ENCODE results near the gene HSP90AB1.
"Not testable (repeated sequence)": the region's sequence is repeated elsewhere in the genome, so short reads cannot be mapped to it uniquely, and the experiment has no call there.

The HSP90AB1 gene

DNA sequence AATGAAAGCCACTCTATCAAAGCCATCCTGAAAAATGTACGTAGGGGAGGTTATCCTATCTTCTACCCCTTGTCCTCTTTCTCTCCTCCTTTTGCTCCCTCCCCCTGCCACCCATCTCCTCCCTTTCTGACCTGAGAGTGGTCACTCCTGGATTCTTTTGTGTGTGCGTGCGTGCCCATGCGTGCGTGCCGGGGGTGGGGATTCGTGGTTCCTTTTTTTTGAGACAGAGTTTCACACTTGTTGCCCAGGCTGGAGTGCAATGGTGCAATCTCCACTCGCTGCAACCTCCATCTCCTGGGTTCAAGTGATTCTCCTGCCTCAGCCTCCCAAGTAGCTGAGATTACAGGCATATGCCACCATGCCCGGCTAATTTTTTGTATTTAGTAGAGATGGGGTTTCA lies 15.5 kb upstream of the HSP90AB1 start:
- H3K36me3 ChIP-seq (ENCODE audit: insufficient read depth, low read length) = peaks cover 57% of the 10 kb centered on the region
- not testable (repeated sequence) for H3K27ac ChIP-seq (ENCODE audit: low read depth, low read length); H3K27me3 ChIP-seq (ENCODE audit: control insufficient read depth in 1 of 2, insufficient read depth in 2 of 2, low read length in 2 of 2); H3K4me3 ChIP-seq (ENCODE audit: low read depth in 1 of 2, low read length in 2 of 2); H3K9me3 ChIP-seq (ENCODE audit: low read length)
- peak overlapping the region; percentile 30 for H3K9ac ChIP-seq (ENCODE audit: low read length)
- peaks cover 100% of the 10 kb centered on the region for H3K4me1 ChIP-seq (ENCODE audit: insufficient read depth, low read length)

GRCh38 chr6:44232676-44233566 lies 14.0 kb upstream of the HSP90AB1 start:
- H3K27ac ChIP-seq (ENCODE audit: low read depth, low read length) = peak overlapping the region; percentile 72

GRCh38 chr6:44233567-44234100 lies 13.3 kb upstream of the HSP90AB1 start:
- Histone ChIP-seq H3K9me3 (ENCODE audit: low read length) (no peaks in the 10 kb centered on the region), H3K4me3 (ENCODE audit: low read depth in 1 of 2, low read length in 2 of 2) (no peak overlapping the region), H3K4me1 (ENCODE audit: insufficient read depth, low read length) (peaks cover 88% of the 10 kb centered on the region), H3K9ac (ENCODE audit: low read length) (peak overlapping the region; percentile 24), H3K36me3 (ENCODE audit: insufficient read depth, low read length) (peaks cover 57% of the 10 kb centered on the region), H3K27me3 (ENCODE audit: control insufficient read depth in 1 of 2, insufficient read depth in 2 of 2, low read length in 2 of 2) (no peaks in the 10 kb centered on the region), H3K27ac (ENCODE audit: low read depth, low read length) (peak overlapping the region; percentile 72)

More at GRCh38 chr6:44232676-44233566, 14.0 kb upstream of the HSP90AB1 start:
- H3K4me3 ChIP-seq (ENCODE audit: low read depth in 1 of 2, low read length in 2 of 2) = no peak overlapping the region
- peaks cover 57% of the 10 kb centered on the region for H3K36me3 ChIP-seq (ENCODE audit: insufficient read depth, low read length)
- peak overlapping the region; percentile 24 for H3K9ac ChIP-seq (ENCODE audit: low read length)
- H3K27me3 ChIP-seq (ENCODE audit: control insufficient read depth in 1 of 2, insufficient read depth in 2 of 2, low read length in 2 of 2) = no peaks in the 10 kb centered on the region
- H3K4me1 ChIP-seq (ENCODE audit: insufficient read depth, low read length) = peaks cover 89% of the 10 kb centered on the region
- no peaks in the 10 kb centered on the region for H3K9me3 ChIP-seq (ENCODE audit: low read length)

DNA sequence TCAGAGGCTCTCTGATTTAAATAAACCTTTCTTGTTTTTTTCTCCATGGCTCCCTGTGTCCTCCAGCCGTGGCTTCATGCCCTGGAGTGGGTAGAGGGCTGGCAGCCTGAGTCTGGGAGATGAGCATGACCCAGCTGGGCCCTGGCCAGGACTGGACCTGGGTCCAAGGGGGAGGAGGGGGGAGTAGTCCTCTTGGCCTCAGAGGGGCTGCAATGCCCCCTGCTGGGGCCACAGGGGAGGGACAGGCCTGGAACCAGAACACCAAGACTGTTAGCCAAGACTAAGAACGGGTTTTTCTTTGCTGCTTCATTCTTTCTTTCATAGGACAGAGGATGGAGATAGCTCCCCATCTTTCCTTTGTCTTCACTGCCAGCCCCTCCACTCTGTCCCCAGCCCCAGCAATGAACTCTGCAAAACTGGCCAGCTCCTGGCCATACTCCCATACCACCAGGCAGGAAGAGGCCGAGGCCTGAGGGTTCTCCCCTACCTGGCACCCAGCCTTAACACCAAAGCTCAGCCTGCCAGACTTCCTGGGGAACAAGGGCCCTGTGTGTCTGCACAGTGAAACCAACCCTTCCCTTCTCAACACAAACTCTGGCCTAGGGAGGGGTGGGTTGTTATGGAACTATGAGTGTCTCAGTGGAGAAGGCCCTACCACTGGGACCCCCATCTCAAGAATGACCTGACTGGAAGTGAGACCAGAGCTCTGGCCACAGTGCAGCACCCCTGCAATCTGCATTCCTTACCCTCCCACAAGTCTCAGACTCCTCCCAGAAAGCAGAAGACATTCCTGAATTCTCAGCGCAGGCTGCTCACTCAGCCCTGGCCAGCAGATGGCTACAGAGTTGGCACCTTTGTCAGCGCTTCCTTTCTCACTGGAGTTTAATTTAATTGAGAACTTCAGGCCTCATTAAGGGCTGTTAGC lies 12.5 kb upstream of the HSP90AB1 start:
- Histone ChIP-seq H3K9me3 (ENCODE audit: low read length) (no peaks in the 10 kb centered on the region), H3K4me3 (ENCODE audit: low read depth in 1 of 2, low read length in 2 of 2) (peak overlapping the region in 1 of 2 donors; percentile 29), H3K9ac (ENCODE audit: low read length) (peak overlapping the region; percentile 39), H3K4me1 (ENCODE audit: insufficient read depth, low read length) (peaks cover 81% of the 10 kb centered on the region), H3K27me3 (ENCODE audit: control insufficient read depth in 1 of 2, insufficient read depth in 2 of 2, low read length in 2 of 2) (no peaks in the 10 kb centered on the region), H3K27ac (ENCODE audit: low read depth, low read length) (peak overlapping the region; percentile 52), H3K36me3 (ENCODE audit: insufficient read depth, low read length) (peaks cover 52% of the 10 kb centered on the region)

GRCh38 chr6:44235269-44235668 lies 11.6 kb upstream of the HSP90AB1 start:
- Histone ChIP-seq H3K4me1 (ENCODE audit: insufficient read depth, low read length) (peaks cover 72% of the 10 kb centered on the region), H3K27ac (ENCODE audit: low read depth, low read length) (peak overlapping the region; percentile 52), H3K4me3 (ENCODE audit: low read depth in 1 of 2, low read length in 2 of 2) (peak overlapping the region in 1 of 2 donors; percentile 29), H3K9ac (ENCODE audit: low read length) (peak overlapping the region; percentile 39), H3K27me3 (ENCODE audit: control insufficient read depth in 1 of 2, insufficient read depth in 2 of 2, low read length in 2 of 2) (no peaks in the 10 kb centered on the region), H3K36me3 (ENCODE audit: insufficient read depth, low read length) (peaks cover 43% of the 10 kb centered on the region), H3K9me3 (ENCODE audit: low read length) (no peaks in the 10 kb centered on the region)

DNA sequence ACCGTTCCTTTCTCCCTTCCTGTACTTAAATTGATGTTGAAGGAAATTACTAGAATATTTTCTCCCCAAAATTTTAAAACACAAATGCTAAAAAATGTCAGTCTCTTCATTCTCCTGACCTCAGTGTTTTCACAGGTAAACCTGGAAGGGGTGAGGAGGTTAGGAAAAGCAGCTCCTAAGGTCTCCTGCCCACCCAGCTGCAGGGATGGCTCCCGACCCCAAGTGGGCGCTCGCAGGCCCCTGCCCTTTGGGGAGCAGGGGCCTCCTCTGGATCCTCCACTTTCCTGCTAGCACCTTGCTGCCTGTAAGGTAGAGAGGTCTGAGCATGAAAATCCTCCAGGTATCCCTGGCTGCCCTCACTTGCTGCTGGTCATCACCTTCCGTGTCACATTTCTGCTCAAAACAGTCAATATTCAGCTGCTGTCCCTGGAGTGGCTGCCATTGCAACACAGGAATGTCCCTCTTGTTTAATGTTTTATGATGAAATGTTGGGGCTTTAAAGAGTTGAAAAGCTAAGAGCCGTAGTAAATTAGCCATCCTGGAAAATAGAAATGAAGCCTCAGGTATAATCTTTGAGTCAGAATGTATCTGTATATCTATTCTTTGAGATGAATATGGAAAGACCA lies 10.9 kb upstream of the HSP90AB1 start:
- Histone ChIP-seq H3K27ac (ENCODE audit: low read depth, low read length) (peak overlapping the region; percentile 52), H3K4me1 (ENCODE audit: insufficient read depth, low read length) (peaks cover 64% of the 10 kb centered on the region), H3K4me3 (ENCODE audit: low read depth in 1 of 2, low read length in 2 of 2) (no peak overlapping the region), H3K9me3 (ENCODE audit: low read length) (no peaks in the 10 kb centered on the region), H3K9ac (ENCODE audit: low read length) (no peak overlapping the region), H3K27me3 (ENCODE audit: control insufficient read depth in 1 of 2, insufficient read depth in 2 of 2, low read length in 2 of 2) (no peaks in the 10 kb centered on the region), H3K36me3 (ENCODE audit: insufficient read depth, low read length) (peaks cover 36% of the 10 kb centered on the region)

DNA sequence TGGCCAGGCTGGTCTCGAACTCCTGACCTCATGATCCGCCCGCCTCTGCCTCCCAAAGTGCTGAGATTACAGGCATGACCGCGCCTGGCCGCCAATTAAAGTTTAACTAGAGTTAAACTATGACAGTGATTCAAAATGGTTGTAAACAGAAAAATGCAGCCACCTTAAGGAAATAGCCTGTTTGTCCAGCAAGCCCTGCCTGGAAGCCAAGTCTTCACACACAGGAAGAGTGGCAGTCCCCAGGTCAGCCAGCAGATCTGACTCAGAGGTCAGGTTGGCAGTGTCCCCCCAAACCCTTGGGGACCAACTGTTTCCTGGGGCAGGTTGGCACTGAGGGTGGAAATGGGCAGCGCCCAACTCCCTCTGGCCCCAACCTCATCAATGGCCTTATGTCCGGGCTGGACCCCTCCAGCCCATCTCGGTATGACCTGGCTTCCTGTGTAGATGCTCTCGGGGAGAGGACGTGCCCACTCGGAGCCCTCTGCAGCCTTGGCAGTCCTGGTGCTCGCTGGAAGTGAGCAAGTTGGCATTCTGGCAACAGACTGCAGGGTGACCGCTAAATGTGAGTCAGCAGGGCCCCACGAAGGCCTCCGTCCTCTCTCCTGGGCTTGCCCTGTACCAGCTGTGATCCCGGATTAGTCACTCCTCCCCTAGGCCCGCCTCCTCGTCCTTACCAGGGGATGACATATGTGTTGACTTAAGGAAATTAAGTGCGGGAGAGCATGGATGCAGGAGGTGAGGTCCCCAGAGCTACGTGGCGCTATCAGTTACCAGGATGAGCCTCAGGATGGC lies 9.7 kb upstream of the HSP90AB1 start:
- peak overlapping the region; percentile 82 for H3K9ac ChIP-seq (ENCODE audit: low read length)
- H3K4me3 ChIP-seq (ENCODE audit: low read depth in 1 of 2, low read length in 2 of 2) = peak overlapping the region; percentile 75 to 81
- peak overlapping the region; percentile 97 for H3K27ac ChIP-seq (ENCODE audit: low read depth, low read length)
- no peaks in the 10 kb centered on the region for H3K27me3 ChIP-seq (ENCODE audit: control insufficient read depth in 1 of 2, insufficient read depth in 2 of 2, low read length in 2 of 2)
- H3K9me3 ChIP-seq (ENCODE audit: low read length) = no peaks in the 10 kb centered on the region
- peaks cover 24% of the 10 kb centered on the region for H3K36me3 ChIP-seq (ENCODE audit: insufficient read depth, low read length)
- peaks cover 52% of the 10 kb centered on the region for H3K4me1 ChIP-seq (ENCODE audit: insufficient read depth, low read length)

DNA sequence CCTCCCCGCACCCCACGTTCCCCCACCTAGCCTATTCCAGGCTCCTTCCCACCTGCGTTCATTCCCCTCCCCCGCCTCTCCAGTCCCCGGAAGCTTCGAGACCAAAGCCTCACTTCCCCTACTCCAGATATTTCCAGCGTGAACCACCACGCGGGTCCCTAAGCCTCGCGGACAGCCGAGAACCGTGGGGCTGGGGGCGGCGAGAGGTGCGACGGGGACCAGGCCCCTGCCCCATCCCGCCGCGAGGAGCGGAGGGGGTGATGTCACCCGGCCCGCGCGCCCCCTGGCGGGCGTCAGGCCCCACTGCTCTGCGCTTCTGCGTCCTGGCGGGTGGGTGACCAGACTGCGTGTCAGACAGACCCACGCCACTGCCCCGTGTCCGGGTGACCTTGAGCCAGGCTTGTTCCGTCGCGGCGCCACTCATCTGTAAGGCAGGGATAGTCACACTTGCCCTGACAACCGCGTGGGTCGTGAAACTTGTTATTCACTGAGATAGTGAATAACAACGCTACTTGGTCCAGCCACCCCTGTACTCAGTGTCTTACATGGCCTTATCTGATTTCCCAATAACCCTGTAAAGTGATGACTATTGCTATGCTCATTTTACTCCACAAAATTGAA lies 9.0 kb upstream of the HSP90AB1 start:
- peak overlapping the region; percentile 75 to 81 for H3K4me3 ChIP-seq (ENCODE audit: low read depth in 1 of 2, low read length in 2 of 2)
- peaks cover 17% of the 10 kb centered on the region for H3K36me3 ChIP-seq (ENCODE audit: insufficient read depth, low read length)
- H3K4me1 ChIP-seq (ENCODE audit: insufficient read depth, low read length) = peaks cover 45% of the 10 kb centered on the region
- no peaks in the 10 kb centered on the region for H3K27me3 ChIP-seq (ENCODE audit: control insufficient read depth in 1 of 2, insufficient read depth in 2 of 2, low read length in 2 of 2)
- H3K9ac ChIP-seq (ENCODE audit: low read length) = peak overlapping the region; percentile 82
- H3K9me3 ChIP-seq (ENCODE audit: low read length) = no peaks in the 10 kb centered on the region
- peak overlapping the region; percentile 97 for H3K27ac ChIP-seq (ENCODE audit: low read depth, low read length)

DNA sequence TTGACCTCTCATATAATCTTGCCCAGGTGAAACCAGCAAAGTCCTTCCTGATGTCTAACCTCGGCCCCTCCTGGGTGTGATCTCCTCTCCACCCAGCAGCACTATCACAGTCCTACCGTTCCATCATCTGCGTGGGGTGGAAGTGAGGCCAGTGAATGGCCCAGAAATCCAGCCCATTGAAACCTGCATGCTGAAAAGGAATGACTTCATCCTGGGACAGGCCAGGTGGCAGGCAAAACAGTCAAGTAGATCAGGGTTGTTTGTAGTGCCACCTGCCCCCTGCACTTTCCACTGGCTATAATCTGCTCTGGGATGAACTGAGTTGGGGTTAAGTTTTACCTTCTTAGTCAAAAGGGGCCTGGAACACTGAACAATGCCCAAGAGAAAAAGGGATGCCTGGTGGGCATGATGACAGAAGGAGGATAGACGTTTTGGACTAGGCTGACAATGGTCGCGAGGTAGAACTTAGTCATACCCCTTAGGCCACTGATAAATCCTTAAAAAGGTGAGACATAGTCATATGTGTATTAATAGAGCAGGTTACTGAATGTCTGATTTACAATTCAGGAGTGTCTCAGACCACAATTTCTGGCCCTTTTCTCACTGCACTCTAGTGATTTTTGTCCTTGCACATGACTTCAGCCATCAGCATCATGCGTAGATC lies 8.1 kb upstream of the HSP90AB1 start:
- H3K27ac ChIP-seq (ENCODE audit: low read depth, low read length) = no peak overlapping the region

DNA sequence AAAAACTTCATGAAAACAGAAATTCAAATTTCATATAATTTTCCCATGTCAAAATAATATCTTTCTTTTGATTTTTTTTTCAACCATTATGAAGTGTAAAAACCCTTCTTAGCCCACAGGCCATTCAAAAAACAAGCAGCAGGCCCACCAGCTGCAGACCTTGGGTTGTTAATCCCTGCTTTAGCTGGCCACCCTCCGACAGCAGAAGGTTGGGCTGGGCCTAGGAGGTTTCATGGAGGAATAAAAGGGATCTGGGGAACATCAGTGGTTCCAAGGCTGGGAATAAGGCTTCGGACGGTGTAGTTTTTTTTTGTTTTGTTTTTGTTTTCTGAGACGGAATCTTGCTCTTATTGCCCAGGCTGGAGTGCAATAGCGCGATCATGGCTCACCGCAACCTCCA lies 3.6 kb upstream of the HSP90AB1 start:
- H3K9me3 ChIP-seq (ENCODE audit: low read length) = no peaks in the 10 kb centered on the region
- H3K4me1 ChIP-seq (ENCODE audit: insufficient read depth, low read length) = peaks cover 5% of the 10 kb centered on the region
- H3K27ac ChIP-seq (ENCODE audit: low read depth, low read length) = no peak overlapping the region
- no peak overlapping the region for H3K4me3 ChIP-seq (ENCODE audit: low read depth in 1 of 2, low read length in 2 of 2)
- no peak overlapping the region for H3K9ac ChIP-seq (ENCODE audit: low read length)
- no peaks in the 10 kb centered on the region for H3K27me3 ChIP-seq (ENCODE audit: control insufficient read depth in 1 of 2, insufficient read depth in 2 of 2, low read length in 2 of 2)
- no peaks in the 10 kb centered on the region for H3K36me3 ChIP-seq (ENCODE audit: insufficient read depth, low read length)

More for the DNA sequence above, 8.1 kb upstream of the HSP90AB1 start:
- Histone ChIP-seq H3K4me1 (ENCODE audit: insufficient read depth, low read length) (peaks cover 36% of the 10 kb centered on the region), H3K36me3 (ENCODE audit: insufficient read depth, low read length) (peaks cover 11% of the 10 kb centered on the region), H3K9me3 (ENCODE audit: low read length) (no peaks in the 10 kb centered on the region), H3K9ac (ENCODE audit: low read length) (peak overlapping the region; percentile 0), H3K4me3 (ENCODE audit: low read depth in 1 of 2, low read length in 2 of 2) (no peak overlapping the region), H3K27me3 (ENCODE audit: control insufficient read depth in 1 of 2, insufficient read depth in 2 of 2, low read length in 2 of 2) (no peaks in the 10 kb centered on the region)

Measured in muscle layer of colon (tissue), 2 donors.